OCI-LY1 (cell line): ENCODE data around the gene SMIM20.

ENCODE experiments used
- CTCF ChIP-seq: fragments of 200-600 bp; sonication (generic), shearing (Covaris generic); IDR thresholded peaks from 2 replicates; pipeline ENCODE4 v1.5.1; 2017; ENCODE audit warnings: mild to moderate bottlenecking, antibody characterized with exemption, low read length, moderate library complexity, mixed read lengths
- EZH2 ChIP-seq: fragments of 200-600 bp; sonication (generic), shearing (Covaris generic); IDR thresholded peaks from 2 replicates; pipeline ENCODE4 v1.8.0; 2017; ENCODE audit warnings: borderline replicate concordance, mixed run types, mild to moderate bottlenecking, antibody characterized with exemption, low read length, moderate library complexity, mixed read lengths

GRCh38 chr4:25970691-25971432 lies 56.8 kb downstream of the SMIM20 start:
- TF ChIP-seq CTCF (no peak), EZH2 (no peak)
